ENCODE results near the gene P4HB.

- TF ChIP-seq POLR2A (IDR thresholded peaks at IDR 0.05) = no peak
- TF ChIP-seq POLR2AphosphoS5 (IDR thresholded peaks at IDR 0.05) = no peak
- TF ChIP-seq CTCF (IDR thresholded peaks at IDR 0.05) = no peak
Measured at GRCh38 chr17:81908793-81909192, 48.5 kb upstream of the P4HB start.
